Common myeloid progenitor, CD34-positive (primary cell): ENCODE measurements around the gene ITPR3. TPM values are rescaled to one million over a fixed set of nuclear protein-coding genes. Genes with fewer than 3 reads are reported as not detected.
A peak's percentile ranks its signal among the peaks of the same experiment; 100 is the strongest.

Source experiments
- CTCF ChIA-PET: fragments of 350-600 bp; sonication (Branson Sonifier 250); formaldehyde crosslinking; loops from one replicate; lab custom pipeline; 2021; ENCODE audit warnings: antibody characterized with exemption; lab: Charles Lee
- POLR2A ChIA-PET: fragments of 350-600 bp; sonication (Branson Sonifier 250); formaldehyde crosslinking; loops from one replicate; lab custom pipeline; 2021; ENCODE audit warnings: antibody characterized with exemption; lab: Charles Lee
- DNase-seq, 3 donors: peaks; one replicate each; pipeline versions ENCODE4 v3.0.0 to v3.0.0-alpha.2; 2013
- H3K27ac ChIP-seq, 2 experiments: 1 replicate in 1 of 2; 2 replicates in 1 of 2; pipeline ENCODE4 v1.7.0; 2013; ENCODE audit warnings: inconsistent platforms in 2 of 2, low read length in 2 of 2, mild to moderate bottlenecking in 2 of 2, low read depth in 1 of 2, moderate library complexity in 1 of 2; ENCODE audit not compliant: severe bottlenecking in 2 of 2, insufficient read depth in 1 of 2, poor library complexity in 1 of 2
- H3K27me3 ChIP-seq, 5 experiments: replicated peaks in 2 of 5; 1 replicate in 3 of 5; 2 replicates in 2 of 5; pipeline versions ENCODE4 v1.6.1 to v1.7.0; 2013; ENCODE audit warnings: low read length in 4 of 5, mild to moderate bottlenecking in 2 of 5, moderate library complexity in 2 of 5, inconsistent platforms in 1 of 5; ENCODE audit not compliant: insufficient read depth in 5 of 5, control insufficient read depth in 4 of 5
- H3K36me3 ChIP-seq, 4 experiments: 1 replicate in 2 of 4; 2 replicates in 2 of 4; pipeline versions ENCODE4 v1.6.1 to v1.7.0; 2013; ENCODE audit warnings: low read length in 3 of 4, control low read depth in 1 of 4, mild to moderate bottlenecking in 1 of 4; ENCODE audit not compliant: control insufficient read depth in 4 of 4, insufficient read depth in 4 of 4
- H3K4me1 ChIP-seq, 4 experiments: 1 replicate in 3 of 4; 2 replicates in 1 of 4; pipeline versions ENCODE4 v1.6.1 to v1.7.1; 2013; ENCODE audit warnings: low read length in 3 of 4, mild to moderate bottlenecking in 3 of 4, control low read depth in 1 of 4, inconsistent platforms in 1 of 4, moderate library complexity in 1 of 4; ENCODE audit not compliant: control insufficient read depth in 4 of 4, insufficient read depth in 4 of 4; ENCODE audit errors: control extremely low read depth in 1 of 4
- H3K4me3 ChIP-seq, 7 experiments: 1 replicate in 4 of 7; 2 replicates in 3 of 7; pipeline versions ENCODE4 v1.5.1 to v1.7.0; 2013; ENCODE audit warnings: mild to moderate bottlenecking in 7 of 7, low read length in 6 of 7, moderate library complexity in 6 of 7, inconsistent platforms in 2 of 7, low read depth in 2 of 7, control low read depth in 1 of 7; ENCODE audit not compliant: insufficient read depth in 4 of 7, control insufficient read depth in 1 of 7; ENCODE audit errors: extremely low read depth in 1 of 7
- H3K9me3 ChIP-seq, 5 experiments: 1 replicate in 4 of 5; 2 replicates in 1 of 5; pipeline versions ENCODE4 v1.6.1 to v1.7.1; 2013; ENCODE audit warnings: low read length in 4 of 5, mild to moderate bottlenecking in 2 of 5, inconsistent platforms in 1 of 5, low read depth in 1 of 5, moderate library complexity in 1 of 5; ENCODE audit not compliant: control insufficient read depth in 4 of 5, insufficient read depth in 2 of 5; ENCODE audit errors: control extremely low read depth in 1 of 5
- WGBS: methylation state at CpG from one replicate; pipeline ENCODE4 v1.1.5; 2013; ENCODE audit not compliant: insufficient coverage; 5-methylcytosine and 5-hydroxymethylcytosine counted together
- polyA plus RNA-seq: library from polyadenylated mRNA; unstranded; fragments of 120-200 nt; gene quantifications from one replicate; pipeline ENCODE4 v1.2.1, GENCODE V29; 2013

Gene ITPR3
- polyA plus RNA-seq, result 4.1 TPM

GRCh38 chr6:33620856-33621710 is at the start of gene ITPR3:
TSS of gene ITPR3 (plus strand) at chr6:33621322. CDS start at chr6:33621603, 281 bp downstream.
- Histone ChIP-seq H3K9me3 (no peaks in the 10 kb centered on the region), H3K4me1 (peaks cover 2 to 26% (median 21%) of the 10 kb centered on the region in 4 experiments), H3K27me3 (peaks cover 0 to 16% (median 2%) of the 10 kb centered on the region in 5 experiments), H3K36me3 (no peaks in the 10 kb centered on the region), H3K4me3 (peak within 1 kb of the TSS; percentile 65 to 96 (median 69)), H3K27ac (peak within 1 kb of the TSS in 1 of 2 experiments; percentile 46)
- POLR2A ChIA-PET, result interaction anchor here (0.7 to 1.8 kb wide), 2 partner anchors 31 to 73 kb away, joined by 4 read pairs; no protein-coding TSS in a partner anchor
- WGBS, result 0% methylated on average over 73 of the region's 99 CpGs
- DNase-seq, result peak; percentile 34 to 66 (median 52)
- CTCF ChIA-PET, result interaction anchor here (1.0 to 2.9 kb wide), 7 partner anchors 11 to 85 kb away, joined by 3 to 18 read pairs (median 5); no protein-coding TSS in a partner anchor

GRCh38 chr6:33571637-33572316 is 49.3 kb upstream of the ITPR3 start:
- POLR2A ChIA-PET, result no interaction called here
- CTCF ChIA-PET, result no interaction called here
- DNase-seq, result no peak
- peaks cover 5 to 36% (median 30%) of the 10 kb centered on the region in 4 experiments for H3K36me3 ChIP-seq
- 69% methylated on average over 8 of the region's 11 CpGs for WGBS
- H3K4me3 ChIP-seq, result peak overlapping the region; percentile 13 to 87 (median 69)
- no peaks in the 10 kb centered on the region for H3K9me3 ChIP-seq
- H3K4me1 ChIP-seq, result peaks cover 0 to 23% (median 17%) of the 10 kb centered on the region in 4 experiments
- peak overlapping the region; percentile 61 to 88 for H3K27ac ChIP-seq
- no peaks in the 10 kb centered on the region for H3K27me3 ChIP-seq

- H3K36me3 ChIP-seq, result peaks cover 5 to 49% (median 28%) of the 10 kb centered on the region in 4 experiments
- peaks cover 0 to 53% (median 46%) of the 10 kb centered on the region in 4 experiments for H3K4me1 ChIP-seq
- no peaks in the 10 kb centered on the region for H3K9me3 ChIP-seq
- no peak overlapping the region for H3K27ac ChIP-seq
- H3K27me3 ChIP-seq, result no peaks in the 10 kb centered on the region
- WGBS, result 100% methylated on average over 4 of the region's 8 CpGs
- no peak overlapping the region for H3K4me3 ChIP-seq
- CTCF ChIA-PET, result interaction anchor here (0.9 to 1.5 kb wide), 4 partner anchors 10 to 97 kb away, joined by 3 read pairs; no protein-coding TSS in a partner anchor
- DNase-seq, result no peak
- POLR2A ChIA-PET, result no interaction called here
Measured at GRCh38 chr6:33575211-33575610, 45.9 kb upstream of the ITPR3 start.

- POLR2A ChIA-PET, result no interaction called here
- peaks cover 0 to 42% (median 36%) of the 10 kb centered on the region in 4 experiments for H3K4me1 ChIP-seq
- no peaks in the 10 kb centered on the region for H3K9me3 ChIP-seq
- peak overlapping the region in 3 of 7 experiments; percentile 14 to 39 (median 19) for H3K4me3 ChIP-seq
- CTCF ChIA-PET, result interaction anchor here (0.9 to 2.6 kb wide), 5 partner anchors 10 to 117 kb away, joined by 3 to 6 read pairs (median 3); no protein-coding TSS in a partner anchor
- no peak for DNase-seq
- 89% methylated on average over 11 of the region's 11 CpGs for WGBS
- peaks cover 5 to 47% (median 28%) of the 10 kb centered on the region in 4 experiments for H3K36me3 ChIP-seq
- peak overlapping the region in 1 of 2 experiments; percentile 64 for H3K27ac ChIP-seq
- H3K27me3 ChIP-seq, result no peaks in the 10 kb centered on the region
Measured at GRCh38 chr6:33576668-33577067, 44.5 kb upstream of the ITPR3 start.

- CTCF ChIA-PET, result interaction anchor here (0.9 to 2.6 kb wide), 3 partner anchors 9 to 13 kb away, joined by 3 to 6 read pairs (median 3); no protein-coding TSS in a partner anchor
- DNase-seq, result peak; percentile 54 to 72 (median 66)
Measured at GRCh38 chr6:33577106-33577535, 44.0 kb upstream of the ITPR3 start.

GRCh38 chr6:33577718-33578117 is 43.4 kb upstream of the ITPR3 start:
- 92% methylated on average over 6 of the region's 6 CpGs for WGBS
- H3K27me3 ChIP-seq, result no peaks in the 10 kb centered on the region
- POLR2A ChIA-PET, result no interaction called here
- peak overlapping the region in 1 of 7 experiments; percentile 88 for H3K4me3 ChIP-seq
- H3K4me1 ChIP-seq, result peaks cover 0 to 37% (median 33%) of the 10 kb centered on the region in 4 experiments
- CTCF ChIA-PET, result interaction anchor here (2.6 kb wide), 1 partner anchor 9 kb away, joined by 6 read pairs; no protein-coding TSS in a partner anchor
- peaks cover 5 to 40% (median 25%) of the 10 kb centered on the region in 4 experiments for H3K36me3 ChIP-seq
- H3K27ac ChIP-seq, result peak overlapping the region; percentile 21 to 64
- H3K9me3 ChIP-seq, result no peaks in the 10 kb centered on the region
- DNase-seq, result no peak

More at GRCh38 chr6:33577106-33577535, 44.0 kb upstream of the ITPR3 start:
- Histone ChIP-seq H3K9me3 (no peaks in the 10 kb centered on the region), H3K4me1 (peaks cover 0 to 37% (median 33%) of the 10 kb centered on the region in 4 experiments), H3K36me3 (peaks cover 5 to 43% (median 28%) of the 10 kb centered on the region in 4 experiments), H3K27ac (peak overlapping the region in 1 of 2 experiments; percentile 64), H3K4me3 (peak overlapping the region in 3 of 7 experiments; percentile 14 to 39 (median 32)), H3K27me3 (no peaks in the 10 kb centered on the region)
- 24% methylated on average over 6 of the region's 9 CpGs for WGBS
- POLR2A ChIA-PET, result no interaction called here
